ENCODE measurements around the gene LIMCH1.

Gene LIMCH1

GRCh38 chr4:41670982-41671381 is 133.0 kb downstream of the LIMCH1 start:
- DNase-seq (ENCODE audit: insufficient read length) (no peak), FAIRE-seq (no peak)
- no peak for TF ChIP-seq POLR2A (IDR thresholded peaks at IDR 0.05; ENCODE audit: low read depth, low read length)
- TF ChIP-seq POLR2AphosphoS5 (IDR thresholded peaks at IDR 0.05; ENCODE audit: low read depth, low read length): no peak
- no peak for TF ChIP-seq TAF1 (IDR thresholded peaks at IDR 0.05; ENCODE audit: borderline replicate concordance, low read depth, low read length)

DNA sequence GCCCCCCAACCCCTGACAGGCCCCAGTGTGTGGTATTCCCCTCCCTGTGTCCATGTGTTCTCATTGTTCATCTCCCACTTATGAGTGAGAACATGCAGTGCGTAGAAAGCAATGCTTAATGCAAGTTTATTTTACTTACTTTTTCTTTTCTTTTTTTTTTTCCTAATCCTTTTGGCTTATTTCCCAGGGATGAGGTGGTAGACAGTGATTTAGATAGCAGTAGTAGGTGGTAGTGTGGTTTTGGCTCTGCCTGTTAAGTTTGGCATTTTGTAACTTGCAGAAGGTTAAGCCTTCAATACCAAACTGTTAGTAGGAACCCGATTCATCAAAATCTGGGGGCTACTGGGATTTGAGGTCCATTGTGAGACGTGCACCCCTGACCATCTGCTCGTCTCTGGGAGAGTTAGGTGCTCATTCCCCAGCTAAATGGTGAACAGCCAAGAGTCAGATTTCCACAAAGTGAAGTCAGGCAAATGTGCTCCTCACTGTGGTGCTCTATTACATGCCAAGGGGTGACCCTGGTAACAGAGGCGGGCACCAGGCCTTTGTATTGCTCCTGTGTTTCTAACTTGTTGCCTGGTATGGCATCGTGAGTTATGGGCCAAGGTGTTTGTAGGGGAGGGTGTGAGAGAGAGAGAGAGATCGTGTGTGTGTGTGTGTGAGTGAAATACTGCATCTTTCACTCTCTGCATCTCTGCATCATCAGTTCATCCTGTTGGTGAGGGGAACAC is 140.3 kb downstream of the LIMCH1 start:
- DNase-seq (ENCODE audit: insufficient read length): no peak
- no peak for FAIRE-seq
- TF ChIP-seq POLR2A (IDR thresholded peaks at IDR 0.05; ENCODE audit: low read depth, low read length) (no peak), TAF1 (IDR thresholded peaks at IDR 0.05; ENCODE audit: borderline replicate concordance, low read depth, low read length) (no peak), POLR2AphosphoS5 (IDR thresholded peaks at IDR 0.05; ENCODE audit: low read depth, low read length) (no peak)

GRCh38 chr4:41678951-41679350 is 141.0 kb downstream of the LIMCH1 start:
- FAIRE-seq (no peak), DNase-seq (ENCODE audit: insufficient read length) (no peak)
- TF ChIP-seq POLR2A (IDR thresholded peaks at IDR 0.05; ENCODE audit: low read depth, low read length) (no peak), POLR2AphosphoS5 (IDR thresholded peaks at IDR 0.05; ENCODE audit: low read depth, low read length) (no peak)

DNA sequence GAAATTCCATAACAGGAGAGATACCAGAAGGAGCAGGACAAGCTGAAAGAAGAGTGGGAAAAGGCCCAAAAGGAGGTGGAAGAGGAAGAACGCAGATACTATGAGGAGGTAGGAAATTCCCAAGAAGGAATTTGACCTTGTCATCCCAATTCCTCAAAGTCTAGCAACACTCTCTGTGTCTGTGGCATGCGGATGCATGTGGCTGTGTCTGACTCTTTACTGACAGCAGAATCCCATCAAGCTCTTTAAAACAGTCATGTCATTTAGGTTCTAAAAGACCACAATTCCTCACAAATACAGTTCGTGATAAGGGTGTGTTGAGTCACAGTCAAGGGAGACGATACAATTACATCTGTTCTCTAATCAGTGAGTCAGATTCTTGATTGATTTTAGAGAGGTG is 142.0 kb downstream of the LIMCH1 start:
- FAIRE-seq (no peak), DNase-seq (ENCODE audit: insufficient read length) (no peak)
- no peak for TF ChIP-seq POLR2AphosphoS5 (IDR thresholded peaks at IDR 0.05; ENCODE audit: low read depth, low read length)
- TF ChIP-seq TAF1 (IDR thresholded peaks at IDR 0.05; ENCODE audit: borderline replicate concordance, low read depth, low read length): no peak
- TF ChIP-seq POLR2A (IDR thresholded peaks at IDR 0.05; ENCODE audit: low read depth, low read length): no peak

DNA sequence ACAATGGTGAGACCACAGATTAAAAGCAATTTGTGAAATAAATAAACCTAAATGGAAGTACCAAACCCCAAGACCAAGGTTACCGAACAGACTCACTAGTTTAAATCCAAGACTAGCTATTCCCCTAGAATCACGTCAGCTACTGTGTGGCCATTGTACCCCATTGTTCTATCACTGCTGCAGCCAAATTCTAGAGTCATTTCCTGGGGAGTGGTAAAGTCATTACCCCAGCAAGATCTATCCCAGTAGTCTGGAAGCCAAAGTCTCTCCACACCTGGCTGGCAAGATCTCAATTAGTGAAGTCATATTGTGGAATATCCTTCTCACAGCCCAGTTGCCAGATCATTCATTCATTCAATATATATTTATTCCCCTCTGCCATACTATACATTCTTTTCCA is 143.1 kb downstream of the LIMCH1 start:
- FAIRE-seq: no peak
- TF ChIP-seq POLR2A (IDR thresholded peaks at IDR 0.05; ENCODE audit: low read depth, low read length) (no peak), TAF1 (IDR thresholded peaks at IDR 0.05; ENCODE audit: borderline replicate concordance, low read depth, low read length) (no peak), POLR2AphosphoS5 (IDR thresholded peaks at IDR 0.05; ENCODE audit: low read depth, low read length) (no peak)
- DNase-seq (ENCODE audit: insufficient read length): no peak

DNA sequence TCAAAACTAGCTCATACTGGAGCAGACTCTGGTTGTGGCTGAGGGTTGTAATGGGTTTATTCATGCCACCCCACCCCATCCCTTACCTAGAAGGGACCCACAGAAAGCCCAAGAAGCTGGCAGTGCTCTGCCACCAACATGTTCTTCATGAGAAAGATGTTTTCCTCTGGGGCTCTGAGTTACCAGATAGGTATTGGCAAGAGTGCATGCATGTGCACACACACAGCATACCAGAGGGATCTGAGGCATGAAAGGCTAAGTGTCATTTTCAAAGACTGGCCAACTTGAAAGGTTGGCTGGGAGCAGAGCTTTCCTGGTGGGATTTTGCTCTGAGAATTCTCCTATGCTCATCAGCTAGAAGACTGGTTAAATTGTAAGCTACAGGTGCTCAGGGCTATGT is 145.4 kb downstream of the LIMCH1 start:
- TF ChIP-seq POLR2AphosphoS5 (IDR thresholded peaks at IDR 0.05; ENCODE audit: low read depth, low read length): no peak
- no peak for TF ChIP-seq POLR2A (IDR thresholded peaks at IDR 0.05; ENCODE audit: low read depth, low read length)
- TF ChIP-seq TAF1 (IDR thresholded peaks at IDR 0.05; ENCODE audit: borderline replicate concordance, low read depth, low read length): no peak
- no peak for FAIRE-seq
- DNase-seq (ENCODE audit: insufficient read length): no peak

DNA sequence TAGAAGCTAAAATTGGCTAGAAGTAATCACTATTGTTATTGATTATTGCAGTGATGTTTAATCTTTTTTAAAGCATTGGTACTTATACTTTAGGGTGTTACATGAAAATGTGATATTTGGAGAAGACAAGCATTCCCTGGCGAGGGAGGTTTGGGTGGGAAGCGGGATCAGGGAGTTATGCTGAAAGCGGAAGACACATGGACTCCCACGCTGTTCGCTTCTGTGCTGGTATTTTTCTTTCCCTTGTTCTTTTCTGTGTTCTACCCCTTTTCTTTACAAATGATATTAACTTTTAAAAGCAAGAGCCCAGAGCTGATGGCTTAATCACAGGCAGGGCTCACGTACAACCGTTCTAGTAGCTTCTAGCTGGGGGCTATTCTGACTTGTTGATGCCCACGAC is 148.9 kb downstream of the LIMCH1 start:
- no peak for TF ChIP-seq POLR2AphosphoS5 (IDR thresholded peaks at IDR 0.05; ENCODE audit: low read depth, low read length)
- no peak for TF ChIP-seq POLR2A (IDR thresholded peaks at IDR 0.05; ENCODE audit: low read depth, low read length)
- no peak for TF ChIP-seq TAF1 (IDR thresholded peaks at IDR 0.05; ENCODE audit: borderline replicate concordance, low read depth, low read length)
- no peak for DNase-seq (ENCODE audit: insufficient read length)
- FAIRE-seq: no peak

GRCh38 chr4:41687971-41688370 is 150.0 kb downstream of the LIMCH1 start:
- no peak for DNase-seq (ENCODE audit: insufficient read length)
- no peak for FAIRE-seq
- TF ChIP-seq POLR2AphosphoS5 (IDR thresholded peaks at IDR 0.05; ENCODE audit: low read depth, low read length) (no peak), TAF1 (IDR thresholded peaks at IDR 0.05; ENCODE audit: borderline replicate concordance, low read depth, low read length) (no peak), POLR2A (IDR thresholded peaks at IDR 0.05; ENCODE audit: low read depth, low read length) (no peak)

GRCh38 chr4:41692717-41693345 is 154.9 kb downstream of the LIMCH1 start:
- FAIRE-seq (peak; percentile 90), DNase-seq (ENCODE audit: insufficient read length) (peak; percentile 11)
- no peak for TF ChIP-seq TAF1 (IDR thresholded peaks at IDR 0.05; ENCODE audit: borderline replicate concordance, low read depth, low read length)
- TF ChIP-seq POLR2A (IDR thresholded peaks at IDR 0.05; ENCODE audit: low read depth, low read length): no peak
- no peak for TF ChIP-seq POLR2AphosphoS5 (IDR thresholded peaks at IDR 0.05; ENCODE audit: low read depth, low read length)

- no peak for FAIRE-seq
- DNase-seq (ENCODE audit: insufficient read length): no peak
- TF ChIP-seq POLR2AphosphoS5 (IDR thresholded peaks at IDR 0.05; ENCODE audit: low read depth, low read length): no peak
- no peak for TF ChIP-seq POLR2A (IDR thresholded peaks at IDR 0.05; ENCODE audit: low read depth, low read length)
- no peak for TF ChIP-seq TAF1 (IDR thresholded peaks at IDR 0.05; ENCODE audit: borderline replicate concordance, low read depth, low read length)
These were observed 155.7 kb downstream of the LIMCH1 start for GRCh38 chr4:41693629-41694028.

- DNase-seq (ENCODE audit: insufficient read length): no peak
- TF ChIP-seq POLR2AphosphoS5 (IDR thresholded peaks at IDR 0.05; ENCODE audit: low read depth, low read length) (no peak), TAF1 (IDR thresholded peaks at IDR 0.05; ENCODE audit: borderline replicate concordance, low read depth, low read length) (no peak), POLR2A (IDR thresholded peaks at IDR 0.05; ENCODE audit: low read depth, low read length) (no peak)
- no peak for FAIRE-seq
These were observed 158.2 kb downstream of the LIMCH1 start for GRCh38 chr4:41696131-41696530.

- TF ChIP-seq POLR2A (IDR thresholded peaks at IDR 0.05; ENCODE audit: low read depth, low read length) (no peak), TAF1 (IDR thresholded peaks at IDR 0.05; ENCODE audit: borderline replicate concordance, low read depth, low read length) (no peak), POLR2AphosphoS5 (IDR thresholded peaks at IDR 0.05; ENCODE audit: low read depth, low read length) (no peak)
- DNase-seq (ENCODE audit: insufficient read length): no peak
- no peak for FAIRE-seq
These were observed 158.8 kb downstream of the LIMCH1 start for GRCh38 chr4:41696763-41697162.
